Left ventricle myocardium inferior (tissue), 1 donor: Measurements from ENCODE around the gene CLDN17. TPM values are rescaled to one million over a fixed set of nuclear protein-coding genes. Genes with fewer than 3 reads are reported as not detected.

Experiments
- DNase-seq: peaks from one replicate; pipeline ENCODE4 v3.0.0-alpha.2; 2020
- H3K27ac ChIP-seq: fragments of 200-600 bp; replicated peaks from 2 replicates; pipeline ENCODE4 v1.8.0; 2021
- H3K27me3 ChIP-seq: fragments of 200-600 bp; 2 replicates; pipeline ENCODE4 v1.8.0; 2021; ENCODE audit warnings: low read depth
- H3K36me3 ChIP-seq: fragments of 200-600 bp; 2 replicates; pipeline ENCODE4 v1.8.0; 2021
- H3K4me1 ChIP-seq: fragments of 200-600 bp; 2 replicates; pipeline ENCODE4 v1.8.0; 2021
- H3K4me3 ChIP-seq: fragments of 200-600 bp; 2 replicates; pipeline ENCODE4 v1.8.0; 2021; ENCODE audit warnings: mild to moderate bottlenecking, moderate library complexity
- H3K9me3 ChIP-seq: fragments of 200-600 bp; replicated peaks from 2 replicates; pipeline ENCODE4 v1.8.0; 2021
- intact Hi-C: fragments of 100-400 bp; cut with micrococcal nuclease; formaldehyde crosslinking; loops from one replicate; pipeline ENCODE4 v1.11.0; 2022
- long read RNA-seq: library from polyadenylated mRNA; unstranded; transcript quantifications from one replicate; pipeline ENCODE4 v2.0.0, GENCODE V29; 2021
- total RNA-seq: library from RNA; stranded (reverse); fragmentation: NEBNext Ultra II Directional; extraction: Animal tissue kit (Norgen Biotek cat#: 25700); gene quantifications from one replicate; pipeline ENCODE4 v1.2.1, GENCODE V29; 2021
- TF ChIP-seq, protein P1 (sequence below): fragments of 200-600 bp; IDR thresholded peaks from 2 replicates; pipeline ENCODE4 v1.8.0; 2021; ENCODE audit warnings: antibody characterized with exemption, mild to moderate bottlenecking, borderline replicate concordance
- donor health status: DM: no; HTN: yes; CAD: no; lungs with severe emphysema.

CLDN17 gene, protein sequence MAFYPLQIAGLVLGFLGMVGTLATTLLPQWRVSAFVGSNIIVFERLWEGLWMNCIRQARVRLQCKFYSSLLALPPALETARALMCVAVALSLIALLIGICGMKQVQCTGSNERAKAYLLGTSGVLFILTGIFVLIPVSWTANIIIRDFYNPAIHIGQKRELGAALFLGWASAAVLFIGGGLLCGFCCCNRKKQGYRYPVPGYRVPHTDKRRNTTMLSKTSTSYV
- not detected for total RNA-seq
- long read RNA-seq, result 0 reads

- Histone ChIP-seq H3K4me1 (no peaks in the 10 kb centered on the region), H3K9me3 (no peaks in the 10 kb centered on the region), H3K36me3 (no peaks in the 10 kb centered on the region), H3K27me3 (no peaks in the 10 kb centered on the region), H3K27ac (no peak within 1 kb of the TSS), H3K4me3 (no peak within 1 kb of the TSS)
- intact Hi-C loops, result no loop called here
- TF ChIP-seq, protein P1, sequence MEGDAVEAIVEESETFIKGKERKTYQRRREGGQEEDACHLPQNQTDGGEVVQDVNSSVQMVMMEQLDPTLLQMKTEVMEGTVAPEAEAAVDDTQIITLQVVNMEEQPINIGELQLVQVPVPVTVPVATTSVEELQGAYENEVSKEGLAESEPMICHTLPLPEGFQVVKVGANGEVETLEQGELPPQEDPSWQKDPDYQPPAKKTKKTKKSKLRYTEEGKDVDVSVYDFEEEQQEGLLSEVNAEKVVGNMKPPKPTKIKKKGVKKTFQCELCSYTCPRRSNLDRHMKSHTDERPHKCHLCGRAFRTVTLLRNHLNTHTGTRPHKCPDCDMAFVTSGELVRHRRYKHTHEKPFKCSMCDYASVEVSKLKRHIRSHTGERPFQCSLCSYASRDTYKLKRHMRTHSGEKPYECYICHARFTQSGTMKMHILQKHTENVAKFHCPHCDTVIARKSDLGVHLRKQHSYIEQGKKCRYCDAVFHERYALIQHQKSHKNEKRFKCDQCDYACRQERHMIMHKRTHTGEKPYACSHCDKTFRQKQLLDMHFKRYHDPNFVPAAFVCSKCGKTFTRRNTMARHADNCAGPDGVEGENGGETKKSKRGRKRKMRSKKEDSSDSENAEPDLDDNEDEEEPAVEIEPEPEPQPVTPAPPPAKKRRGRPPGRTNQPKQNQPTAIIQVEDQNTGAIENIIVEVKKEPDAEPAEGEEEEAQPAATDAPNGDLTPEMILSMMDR, result no peak
- DNase-seq, result no peak
Measured at GRCh38 chr21:30166705-30167104, at the start of gene CLDN17. TSS of gene CLDN17 (minus strand) at chr21:30166805. CDS start at chr21:30166617, 188 bp downstream.

DNA sequence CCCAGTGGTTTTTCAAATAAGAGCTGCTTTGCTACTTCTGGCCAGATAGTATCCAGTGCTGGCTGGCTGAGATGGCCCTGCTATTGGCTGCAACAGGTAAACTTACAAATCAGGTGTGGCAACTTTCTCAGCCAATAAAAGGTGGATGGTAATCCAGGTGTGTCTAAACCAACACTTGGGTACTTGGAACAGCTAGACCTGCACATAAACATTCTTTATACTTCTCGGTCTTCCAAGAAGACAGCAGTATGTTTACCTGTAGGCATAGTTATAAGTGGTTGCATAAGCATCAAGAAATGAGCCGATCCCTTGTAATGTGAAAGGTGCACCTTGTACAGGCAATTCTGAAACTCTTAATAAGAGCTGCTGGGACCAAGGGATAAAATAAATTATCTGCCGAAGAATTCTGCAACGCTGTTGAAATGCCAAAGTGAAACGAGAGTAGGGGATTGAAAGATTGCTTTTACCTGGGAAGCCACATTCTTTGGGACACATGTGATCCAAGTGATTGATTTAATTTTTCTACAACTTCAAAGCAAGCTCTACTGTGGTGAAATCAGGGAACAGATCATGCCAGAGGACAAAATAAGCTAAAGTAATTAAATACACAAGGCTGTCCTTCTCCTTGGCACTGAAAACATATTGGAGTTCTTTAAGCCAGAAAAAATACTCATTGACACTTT, 49.6 kb upstream of the CLDN17 start, which contains the start of gene CLDN8:
Gene CLDN8, minus strand, starts transcription at position 57 of the 683 bp plus-strand sequence. CDS start 172 bp downstream, outside the sequence.
- DNase-seq, result no peak
- intact Hi-C loops, result no loop called here
- Histone ChIP-seq H3K4me1 (no peaks in the 10 kb centered on the region), H3K27ac (no peak within 1 kb of the TSS), H3K36me3 (no peaks in the 10 kb centered on the region), H3K9me3 (no peaks in the 10 kb centered on the region), H3K4me3 (no peak within 1 kb of the TSS), H3K27me3 (no peaks in the 10 kb centered on the region)
- TF ChIP-seq, protein P1, result no peak

DNA sequence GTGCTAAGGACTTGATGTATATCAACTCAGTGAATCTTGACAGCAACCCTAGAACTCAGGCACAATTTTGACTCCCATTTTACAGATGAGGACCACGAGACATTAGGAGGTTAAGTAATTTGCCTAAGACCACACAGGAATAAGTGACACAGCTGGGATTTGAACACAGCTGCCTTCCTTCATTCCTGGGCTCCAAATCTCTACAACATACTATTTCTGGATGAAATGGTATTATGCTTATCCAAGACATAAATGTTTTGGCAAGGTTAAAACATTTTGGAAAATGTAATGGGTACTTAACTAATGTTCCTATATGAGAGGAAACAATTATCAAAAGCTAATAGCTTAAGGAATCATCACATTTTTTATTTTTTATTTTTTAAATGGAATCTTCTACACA, 44.5 kb upstream of the CLDN17 start:
- no peaks in the 10 kb centered on the region for H3K9me3 ChIP-seq
- no peak overlapping the region for H3K4me3 ChIP-seq
- TF ChIP-seq, protein P1, result no peak
- no peak overlapping the region for H3K27ac ChIP-seq
- intact Hi-C loops, result no loop called here
- no peak for DNase-seq
- H3K36me3 ChIP-seq, result no peaks in the 10 kb centered on the region
- H3K4me1 ChIP-seq, result no peaks in the 10 kb centered on the region
- no peaks in the 10 kb centered on the region for H3K27me3 ChIP-seq

DNA sequence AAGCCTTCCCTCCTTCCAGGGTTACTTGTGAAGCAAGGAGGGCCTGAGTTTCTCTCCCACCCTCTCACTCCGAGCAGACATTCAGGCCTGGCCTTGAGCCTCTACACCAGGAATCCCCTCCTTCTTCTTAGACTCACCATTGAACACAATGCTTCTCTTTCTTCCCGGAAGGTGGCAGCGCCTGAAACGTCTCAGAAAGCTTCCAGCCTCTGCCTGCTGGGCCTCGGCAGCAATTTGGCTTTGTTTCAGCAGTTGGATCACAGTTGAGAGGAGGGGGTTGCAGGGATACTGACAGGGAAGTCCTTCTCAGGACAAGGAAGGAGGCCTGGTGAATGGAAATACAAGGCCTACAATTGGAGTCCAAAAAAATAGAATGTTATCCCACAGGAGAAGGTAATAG, 43.0 kb upstream of the CLDN17 start:
- no peak overlapping the region for H3K4me3 ChIP-seq
- intact Hi-C loops, result no loop called here

DNA sequence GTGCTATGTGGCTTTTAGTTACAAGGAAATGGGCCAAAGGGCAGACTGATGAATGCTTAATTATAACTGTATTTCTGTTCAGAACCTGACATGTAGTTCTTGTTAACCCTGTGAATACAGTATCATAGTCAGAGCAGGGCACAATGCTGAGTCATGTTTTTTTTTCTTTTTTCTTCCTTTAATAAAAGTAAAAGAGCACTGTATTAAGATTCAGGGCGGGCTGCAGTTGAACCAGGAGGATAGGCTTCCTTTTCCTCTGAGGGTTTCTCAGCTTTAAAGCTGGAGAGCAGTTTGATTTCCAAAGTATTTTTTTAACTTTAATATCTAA, 40.6 kb upstream of the CLDN17 start:
- intact Hi-C loops, result no loop called here
- TF ChIP-seq, protein P1, result no peak
- Histone ChIP-seq H3K4me1 (no peaks in the 10 kb centered on the region), H3K9me3 (no peaks in the 10 kb centered on the region), H3K27ac (no peak overlapping the region), H3K27me3 (no peaks in the 10 kb centered on the region), H3K4me3 (no peak overlapping the region), H3K36me3 (no peaks in the 10 kb centered on the region)
- DNase-seq, result no peak

More for the DNA sequence above, 43.0 kb upstream of the CLDN17 start:
- TF ChIP-seq, protein P1, result no peak
- Histone ChIP-seq H3K9me3 (no peaks in the 10 kb centered on the region), H3K4me1 (no peaks in the 10 kb centered on the region), H3K27me3 (no peaks in the 10 kb centered on the region), H3K27ac (no peak overlapping the region), H3K36me3 (no peaks in the 10 kb centered on the region)
- no peak for DNase-seq
